Measurements from ENCODE around the gene DNAH10. TPM values are rescaled to one million over a fixed set of nuclear protein-coding genes. Genes with fewer than 3 reads are reported as not detected.

DNAH10 gene
- polyA plus RNA-seq, 2 of the 4 experiments (the other 2 are of a cell fraction): 0.14 to 0.39 TPM

DNA sequence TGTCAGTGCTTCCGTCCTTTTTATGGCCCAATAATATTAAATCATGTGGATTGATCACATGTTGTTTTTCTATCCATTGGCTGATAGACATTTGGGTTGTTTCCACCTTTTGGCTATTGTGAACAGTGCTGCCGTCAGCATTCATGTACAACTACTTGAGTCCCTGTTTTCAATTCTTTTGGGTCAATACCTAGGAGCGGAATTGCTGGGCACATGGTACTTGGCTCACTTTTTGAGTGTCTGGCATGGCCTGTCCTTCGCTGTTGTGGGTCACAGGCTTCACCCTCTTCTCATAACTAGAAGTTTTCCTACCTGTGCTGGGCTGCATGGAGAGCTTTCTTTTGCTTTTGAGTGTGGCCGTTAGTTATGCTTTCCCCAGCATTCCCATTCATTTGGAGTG lies 72.7 kb downstream of the DNAH10 start (continued):
- TF ChIP-seq, protein P1, sequence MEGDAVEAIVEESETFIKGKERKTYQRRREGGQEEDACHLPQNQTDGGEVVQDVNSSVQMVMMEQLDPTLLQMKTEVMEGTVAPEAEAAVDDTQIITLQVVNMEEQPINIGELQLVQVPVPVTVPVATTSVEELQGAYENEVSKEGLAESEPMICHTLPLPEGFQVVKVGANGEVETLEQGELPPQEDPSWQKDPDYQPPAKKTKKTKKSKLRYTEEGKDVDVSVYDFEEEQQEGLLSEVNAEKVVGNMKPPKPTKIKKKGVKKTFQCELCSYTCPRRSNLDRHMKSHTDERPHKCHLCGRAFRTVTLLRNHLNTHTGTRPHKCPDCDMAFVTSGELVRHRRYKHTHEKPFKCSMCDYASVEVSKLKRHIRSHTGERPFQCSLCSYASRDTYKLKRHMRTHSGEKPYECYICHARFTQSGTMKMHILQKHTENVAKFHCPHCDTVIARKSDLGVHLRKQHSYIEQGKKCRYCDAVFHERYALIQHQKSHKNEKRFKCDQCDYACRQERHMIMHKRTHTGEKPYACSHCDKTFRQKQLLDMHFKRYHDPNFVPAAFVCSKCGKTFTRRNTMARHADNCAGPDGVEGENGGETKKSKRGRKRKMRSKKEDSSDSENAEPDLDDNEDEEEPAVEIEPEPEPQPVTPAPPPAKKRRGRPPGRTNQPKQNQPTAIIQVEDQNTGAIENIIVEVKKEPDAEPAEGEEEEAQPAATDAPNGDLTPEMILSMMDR (IDR thresholded peaks at IDR 0.05): no peak
- TF ChIP-seq CBX2 (IDR thresholded peaks at IDR 0.05; ENCODE audit: borderline replicate concordance, low read depth): no peak

DNA sequence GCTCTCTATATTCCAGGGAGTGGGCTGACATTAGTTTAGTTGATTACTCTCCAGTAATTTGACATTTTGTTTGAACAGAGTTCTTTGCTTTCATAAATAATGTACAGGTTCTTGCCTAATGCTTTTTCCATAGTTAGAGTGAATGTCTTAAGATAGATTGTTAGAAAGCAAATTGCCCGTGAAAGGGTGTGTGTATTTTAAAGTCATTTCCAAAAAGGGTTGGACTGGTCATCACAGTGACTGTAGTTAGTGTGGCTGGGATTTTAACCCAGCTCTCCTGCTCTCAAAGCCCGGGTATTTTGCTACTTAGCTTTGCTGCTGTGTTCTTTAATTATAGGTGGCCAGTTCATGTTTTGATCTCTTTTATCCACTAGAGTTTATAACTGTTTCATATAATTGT lies 74.2 kb downstream of the DNAH10 start:
- POLR2A ChIA-PET: no interaction called here
- CTCF ChIA-PET: interaction anchor here (0.7 to 0.8 kb wide), 3 partner anchors 49 to 937 kb away, joined by 3 to 4 read pairs (median 3); no protein-coding TSS in a partner anchor
- no peak overlapping the region for H3K4me3 ChIP-seq
- peaks cover 18% of the 10 kb centered on the region for H3K9me3 ChIP-seq
- no peak for TF ChIP-seq TFCP2L1 (CRISPR knock-in tag; IDR thresholded peaks at IDR 0.05)
- TF ChIP-seq HOXB13 (CRISPR knock-in tag; IDR thresholded peaks at IDR 0.05; ENCODE audit: low read depth): no peak
- no peak for TF ChIP-seq MYC (IDR thresholded peaks at IDR 0.05; ENCODE audit: borderline replicate concordance, low read length)
- no peak for TF ChIP-seq CBX8 (IDR thresholded peaks at IDR 0.05)
- TF ChIP-seq, protein P2, sequence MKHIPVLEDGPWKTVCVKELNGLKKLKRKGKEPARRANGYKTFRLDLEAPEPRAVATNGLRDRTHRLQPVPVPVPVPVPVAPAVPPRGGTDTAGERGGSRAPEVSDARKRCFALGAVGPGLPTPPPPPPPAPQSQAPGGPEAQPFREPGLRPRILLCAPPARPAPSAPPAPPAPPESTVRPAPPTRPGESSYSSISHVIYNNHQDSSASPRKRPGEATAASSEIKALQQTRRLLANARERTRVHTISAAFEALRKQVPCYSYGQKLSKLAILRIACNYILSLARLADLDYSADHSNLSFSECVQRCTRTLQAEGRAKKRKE (CRISPR knock-in tag; IDR thresholded peaks at IDR 0.05; ENCODE audit: low read depth): no peak
- TF ChIP-seq NFE2L2 (conservative IDR thresholded peaks at IDR 0.05; ENCODE audit: low read length): no peak
- TF ChIP-seq HOXB5 (CRISPR knock-in tag; IDR thresholded peaks at IDR 0.05): no peak
- TF ChIP-seq, protein P3, sequence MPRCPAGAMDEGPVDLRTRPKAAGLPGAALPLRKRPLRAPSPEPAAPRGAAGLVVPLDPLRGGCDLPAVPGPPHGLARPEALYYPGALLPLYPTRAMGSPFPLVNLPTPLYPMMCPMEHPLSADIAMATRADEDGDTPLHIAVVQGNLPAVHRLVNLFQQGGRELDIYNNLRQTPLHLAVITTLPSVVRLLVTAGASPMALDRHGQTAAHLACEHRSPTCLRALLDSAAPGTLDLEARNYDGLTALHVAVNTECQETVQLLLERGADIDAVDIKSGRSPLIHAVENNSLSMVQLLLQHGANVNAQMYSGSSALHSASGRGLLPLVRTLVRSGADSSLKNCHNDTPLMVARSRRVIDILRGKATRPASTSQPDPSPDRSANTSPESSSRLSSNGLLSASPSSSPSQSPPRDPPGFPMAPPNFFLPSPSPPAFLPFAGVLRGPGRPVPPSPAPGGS (IDR thresholded peaks at IDR 0.05): no peak
- no peak for TF ChIP-seq FOSB (CRISPR knock-in tag; IDR thresholded peaks at IDR 0.05)
- no peak for TF ChIP-seq KDM5A (IDR thresholded peaks at IDR 0.05)
- TF ChIP-seq, protein P4, sequence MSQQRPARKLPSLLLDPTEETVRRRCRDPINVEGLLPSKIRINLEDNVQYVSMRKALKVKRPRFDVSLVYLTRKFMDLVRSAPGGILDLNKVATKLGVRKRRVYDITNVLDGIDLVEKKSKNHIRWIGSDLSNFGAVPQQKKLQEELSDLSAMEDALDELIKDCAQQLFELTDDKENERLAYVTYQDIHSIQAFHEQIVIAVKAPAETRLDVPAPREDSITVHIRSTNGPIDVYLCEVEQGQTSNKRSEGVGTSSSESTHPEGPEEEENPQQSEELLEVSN (IDR thresholded peaks at IDR 0.05; ENCODE audit: borderline replicate concordance, low read depth): no peak
- no peak for TF ChIP-seq KDM1A (IDR thresholded peaks at IDR 0.05; ENCODE audit: low read depth)
- no peak overlapping the region for H3K27ac ChIP-seq
- ATAC-seq (no peak), DNase-seq (ENCODE audit: low read depth in 1 of 2, low spot score in 1 of 2) (no peak), FAIRE-seq (no peak)
- WGBS (ENCODE audit: missing lambda C conversion rate): 2% methylated on average over 2 of the region's 2 CpGs
- no peak overlapping the region for H3K4me2 ChIP-seq
- no peaks in the 10 kb centered on the region for H3K4me1 ChIP-seq

DNA sequence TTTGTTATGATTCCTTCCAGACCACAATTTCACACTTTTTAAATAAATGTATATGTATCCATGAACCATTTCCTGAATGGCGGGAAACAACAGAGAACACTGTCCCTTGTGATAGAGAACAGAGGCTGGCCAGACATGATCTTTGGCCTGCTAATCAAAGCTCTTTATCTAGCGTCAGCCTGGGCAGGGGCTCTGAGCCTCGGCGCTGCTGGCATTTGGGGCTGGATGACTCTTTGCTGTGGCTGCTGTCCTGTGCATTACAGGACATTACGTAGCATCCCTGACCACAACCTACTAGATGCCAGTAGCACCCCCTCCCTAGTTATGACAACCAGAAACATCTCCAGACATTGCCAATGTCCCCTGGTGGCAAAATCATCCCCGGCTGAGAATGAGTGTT lies 77.7 kb downstream of the DNAH10 start:
- no peak overlapping the region for H3K4me3 ChIP-seq
- no peak overlapping the region for H3K4me2 ChIP-seq
- POLR2A ChIA-PET: no interaction called here
- peaks cover 8% of the 10 kb centered on the region for H3K9me3 ChIP-seq
- FAIRE-seq (no peak), ATAC-seq (no peak), DNase-seq (ENCODE audit: low read depth in 1 of 2, low spot score in 1 of 2) (no peak)
- H3K4me1 ChIP-seq: no peaks in the 10 kb centered on the region
- whole genome bisulfite sequencing (ENCODE audit: missing lambda C conversion rate): 67% methylated on average over 6 of the region's 6 CpGs
- CTCF ChIA-PET: interaction anchor here (0.6 kb wide), 1 partner anchor 14 kb away, joined by 3 read pairs; no protein-coding TSS in a partner anchor
- no peak overlapping the region for H3K27ac ChIP-seq
- TF ChIP-seq HOXB5 (CRISPR knock-in tag; IDR thresholded peaks at IDR 0.05) (no peak), RAD21 (conservative IDR thresholded peaks at IDR 0.05 in 1 of 2, IDR thresholded peaks at IDR 0.05 in 1 of 2) (no peak), CHD4 (IDR thresholded peaks at IDR 0.05; ENCODE audit: borderline replicate concordance) (no peak), JUN (IDR thresholded peaks at IDR 0.05) (no peak), KDM1A (IDR thresholded peaks at IDR 0.05; ENCODE audit: low read depth) (no peak), CBX2 (IDR thresholded peaks at IDR 0.05; ENCODE audit: borderline replicate concordance, low read depth) (no peak), MAFK (IDR thresholded peaks at IDR 0.05; ENCODE audit: partially characterized antibody) (no peak)
- TF ChIP-seq, protein P3 (IDR thresholded peaks at IDR 0.05): no peak
- TF ChIP-seq, protein P5, sequence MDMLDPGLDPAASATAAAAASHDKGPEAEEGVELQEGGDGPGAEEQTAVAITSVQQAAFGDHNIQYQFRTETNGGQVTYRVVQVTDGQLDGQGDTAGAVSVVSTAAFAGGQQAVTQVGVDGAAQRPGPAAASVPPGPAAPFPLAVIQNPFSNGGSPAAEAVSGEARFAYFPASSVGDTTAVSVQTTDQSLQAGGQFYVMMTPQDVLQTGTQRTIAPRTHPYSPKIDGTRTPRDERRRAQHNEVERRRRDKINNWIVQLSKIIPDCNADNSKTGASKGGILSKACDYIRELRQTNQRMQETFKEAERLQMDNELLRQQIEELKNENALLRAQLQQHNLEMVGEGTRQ (IDR thresholded peaks at IDR 0.05): no peak
